ENCODE data around the gene TCOF1. TPM values are rescaled to one million over a fixed set of nuclear protein-coding genes. Genes with fewer than 3 reads are reported as not detected.

TCOF1 gene
- total RNA-seq, 2 experiments from 2014 or later = 61.3 to 108 TPM

GRCh38 chr5:150312518-150312917, 45.0 kb upstream of the TCOF1 start:
- BruUV-seq (replicated peaks) = no TSS peak
- H2AFZ ChIP-seq (ENCODE audit: low read length) = no peak overlapping the region
- TF ChIP-seq EZH2phosphoT487 (IDR thresholded peaks at IDR 0.05; ENCODE audit: borderline replicate concordance, low read depth, low read length) (no peak), CTCF (conservative IDR thresholded peaks at IDR 0.05; ENCODE audit: low read length) (no peak)
- POLR2A ChIA-PET = interaction anchor here (0.6 to 0.7 kb wide), 2 partner anchors 294 to 1202 kb away, joined by 3 read pairs; no protein-coding TSS in a partner anchor
- no peak overlapping the region for H3K4me3 ChIP-seq (ENCODE audit: low read depth, low read length, poor library complexity, severe bottlenecking)
- CTCF ChIA-PET (ENCODE audit: unreplicated experiment) = no interaction called here
- H3K9me3 ChIP-seq (ENCODE audit: low read length) = no peaks in the 10 kb centered on the region
- no peak overlapping the region for H3K27ac ChIP-seq (ENCODE audit: low read depth, low read length, poor library complexity, severe bottlenecking)
- intact Hi-C loops (cut with micrococcal nuclease; ENCODE audit: unreplicated experiment) = no loop called here
- no peaks in the 10 kb centered on the region for H3K4me1 ChIP-seq (ENCODE audit: insufficient read depth, low read length, poor library complexity, severe bottlenecking)
- no peak for DNase-seq (ENCODE audit: low spot score)
- H3K36me3 ChIP-seq (ENCODE audit: insufficient read depth, low read length) = no peaks in the 10 kb centered on the region
- no peaks in the 10 kb centered on the region for H3K9me2 ChIP-seq (ENCODE audit: insufficient read depth, low read length)
- H3K79me2 ChIP-seq (ENCODE audit: insufficient read depth, low read depth, low read length) = no peaks in the 10 kb centered on the region
- no peak overlapping the region for H3K4me2 ChIP-seq (ENCODE audit: low read length)
- no peaks in the 10 kb centered on the region for H4K20me1 ChIP-seq (ENCODE audit: insufficient read depth, low read length)

- H3K79me2 ChIP-seq (ENCODE audit: insufficient read depth, low read depth, low read length) = no peaks in the 10 kb centered on the region
- H3K9me3 ChIP-seq (ENCODE audit: low read length) = no peaks in the 10 kb centered on the region
- POLR2A ChIA-PET = interaction anchor here (0.7 kb wide), 1 partner anchor 443 kb away, joined by 3 read pairs; no protein-coding TSS in a partner anchor
- H3K4me2 ChIP-seq (ENCODE audit: low read length) = no peak overlapping the region
- BruUV-seq (replicated peaks) = no TSS peak
- H3K4me3 ChIP-seq (ENCODE audit: low read depth, low read length, poor library complexity, severe bottlenecking) = no peak overlapping the region
- no peaks in the 10 kb centered on the region for H3K4me1 ChIP-seq (ENCODE audit: insufficient read depth, low read length, poor library complexity, severe bottlenecking)
- CTCF ChIA-PET (ENCODE audit: unreplicated experiment) = no interaction called here
- no peak for TF ChIP-seq CTCF (conservative IDR thresholded peaks at IDR 0.05; ENCODE audit: low read length)
- no peak for TF ChIP-seq EZH2phosphoT487 (IDR thresholded peaks at IDR 0.05; ENCODE audit: borderline replicate concordance, low read depth, low read length)
- H3K36me3 ChIP-seq (ENCODE audit: insufficient read depth, low read length) = no peaks in the 10 kb centered on the region
- no peak overlapping the region for H2AFZ ChIP-seq (ENCODE audit: low read length)
- intact Hi-C loops (cut with micrococcal nuclease; ENCODE audit: unreplicated experiment) = no loop called here
- H3K9me2 ChIP-seq (ENCODE audit: insufficient read depth, low read length) = no peaks in the 10 kb centered on the region
- no peak for DNase-seq (ENCODE audit: low spot score)
- no peaks in the 10 kb centered on the region for H4K20me1 ChIP-seq (ENCODE audit: insufficient read depth, low read length)
- no peak overlapping the region for H3K27ac ChIP-seq (ENCODE audit: low read depth, low read length, poor library complexity, severe bottlenecking)
Observed at GRCh38 chr5:150313501-150313900, 44.0 kb upstream of the TCOF1 start.

GRCh38 chr5:150313921-150314716, 43.4 kb upstream of the TCOF1 start:
- Histone ChIP-seq H3K79me2 (ENCODE audit: insufficient read depth, low read depth, low read length) (no peaks in the 10 kb centered on the region), H3K4me3 (ENCODE audit: low read depth, low read length, poor library complexity, severe bottlenecking) (no peak overlapping the region), H3K27ac (ENCODE audit: low read depth, low read length, poor library complexity, severe bottlenecking) (no peak overlapping the region), H3K4me1 (ENCODE audit: insufficient read depth, low read length, poor library complexity, severe bottlenecking) (no peaks in the 10 kb centered on the region), H3K9me2 (ENCODE audit: insufficient read depth, low read length) (no peaks in the 10 kb centered on the region), H4K20me1 (ENCODE audit: insufficient read depth, low read length) (no peaks in the 10 kb centered on the region), H3K4me2 (ENCODE audit: low read length) (no peak overlapping the region), H3K9me3 (ENCODE audit: low read length) (no peaks in the 10 kb centered on the region), H2AFZ (ENCODE audit: low read length) (no peak overlapping the region), H3K36me3 (ENCODE audit: insufficient read depth, low read length) (no peaks in the 10 kb centered on the region)
- CTCF ChIA-PET (ENCODE audit: unreplicated experiment) = no interaction called here
- intact Hi-C loops (cut with micrococcal nuclease; ENCODE audit: unreplicated experiment) = no loop called here
- POLR2A ChIA-PET = no interaction called here
- no peak for DNase-seq (ENCODE audit: low spot score)
- TF ChIP-seq EZH2phosphoT487 (IDR thresholded peaks at IDR 0.05; ENCODE audit: borderline replicate concordance, low read depth, low read length) (no peak), CTCF (conservative IDR thresholded peaks at IDR 0.05; ENCODE audit: low read length) (no peak)
- no TSS peak for BruUV-seq (replicated peaks)
